PFSK-1 (cell line): ENCODE data around the gene IL1RAPL2.

Experiments
- FOXP2 ChIP-seq: optimal IDR thresholded peaks from 2 replicates; pipeline ENCODE3; 2011; ENCODE audit warnings: borderline replicate concordance, control low read depth, inconsistent platforms; ENCODE audit not compliant: insufficient read depth; ENCODE audit errors: extremely low read length, extremely low read depth
- POLR2AphosphoS5 ChIP-seq: IDR thresholded peaks from 2 replicates; pipeline ENCODE4 v1.6.1; 2012; ENCODE audit warnings: low read depth, mild to moderate bottlenecking, control low read depth, low read length, moderate library complexity
- SIN3A ChIP-seq: IDR thresholded peaks from 2 replicates; pipeline ENCODE4 v1.6.1; 2012; ENCODE audit warnings: mild to moderate bottlenecking, low read length, moderate library complexity, borderline replicate concordance; ENCODE audit not compliant: insufficient read depth
- TAF1 ChIP-seq: IDR thresholded peaks from 2 replicates; pipeline ENCODE4 v1.6.1; 2012; ENCODE audit warnings: low read length, control low read depth, borderline replicate concordance; ENCODE audit not compliant: insufficient read depth
- TF ChIP-seq, protein P1 (sequence below), 2 experiments: IDR thresholded peaks; 2 replicates each; pipeline versions ENCODE4 v1.6.1 to v1.8.0; 2011 to 2012; ENCODE audit warnings: low read depth in 2 of 2, low read length in 2 of 2, control low read depth in 1 of 2, inconsistent platforms in 1 of 2, mild to moderate bottlenecking in 1 of 2, moderate library complexity in 1 of 2; ENCODE audit not compliant: insufficient read depth in 1 of 2

IL1RAPL2 gene

DNA sequence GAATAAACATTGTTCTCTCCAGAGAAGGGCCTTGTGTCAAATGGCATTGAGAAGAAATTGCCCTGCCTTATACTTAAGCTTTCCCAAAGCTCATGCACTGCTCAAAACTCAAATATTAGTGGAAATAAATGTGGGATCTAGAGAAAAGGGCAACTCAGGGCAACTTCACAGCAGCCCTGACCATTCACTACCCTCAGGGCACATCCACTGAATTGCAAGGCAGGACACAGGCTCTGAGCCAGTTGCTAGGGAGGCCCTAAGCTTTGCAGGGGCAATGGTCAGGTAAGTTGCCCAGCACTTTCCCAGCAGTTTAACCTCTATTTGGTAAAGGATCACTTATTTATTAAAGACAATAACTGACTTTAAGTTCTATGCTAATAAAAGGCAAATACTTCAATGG is 909.8 kb downstream of the IL1RAPL2 start:
- TF ChIP-seq SIN3A: no peak
- no peak for TF ChIP-seq FOXP2
- no peak for TF ChIP-seq POLR2AphosphoS5
- TF ChIP-seq TAF1: no peak

- TF ChIP-seq, protein P1, sequence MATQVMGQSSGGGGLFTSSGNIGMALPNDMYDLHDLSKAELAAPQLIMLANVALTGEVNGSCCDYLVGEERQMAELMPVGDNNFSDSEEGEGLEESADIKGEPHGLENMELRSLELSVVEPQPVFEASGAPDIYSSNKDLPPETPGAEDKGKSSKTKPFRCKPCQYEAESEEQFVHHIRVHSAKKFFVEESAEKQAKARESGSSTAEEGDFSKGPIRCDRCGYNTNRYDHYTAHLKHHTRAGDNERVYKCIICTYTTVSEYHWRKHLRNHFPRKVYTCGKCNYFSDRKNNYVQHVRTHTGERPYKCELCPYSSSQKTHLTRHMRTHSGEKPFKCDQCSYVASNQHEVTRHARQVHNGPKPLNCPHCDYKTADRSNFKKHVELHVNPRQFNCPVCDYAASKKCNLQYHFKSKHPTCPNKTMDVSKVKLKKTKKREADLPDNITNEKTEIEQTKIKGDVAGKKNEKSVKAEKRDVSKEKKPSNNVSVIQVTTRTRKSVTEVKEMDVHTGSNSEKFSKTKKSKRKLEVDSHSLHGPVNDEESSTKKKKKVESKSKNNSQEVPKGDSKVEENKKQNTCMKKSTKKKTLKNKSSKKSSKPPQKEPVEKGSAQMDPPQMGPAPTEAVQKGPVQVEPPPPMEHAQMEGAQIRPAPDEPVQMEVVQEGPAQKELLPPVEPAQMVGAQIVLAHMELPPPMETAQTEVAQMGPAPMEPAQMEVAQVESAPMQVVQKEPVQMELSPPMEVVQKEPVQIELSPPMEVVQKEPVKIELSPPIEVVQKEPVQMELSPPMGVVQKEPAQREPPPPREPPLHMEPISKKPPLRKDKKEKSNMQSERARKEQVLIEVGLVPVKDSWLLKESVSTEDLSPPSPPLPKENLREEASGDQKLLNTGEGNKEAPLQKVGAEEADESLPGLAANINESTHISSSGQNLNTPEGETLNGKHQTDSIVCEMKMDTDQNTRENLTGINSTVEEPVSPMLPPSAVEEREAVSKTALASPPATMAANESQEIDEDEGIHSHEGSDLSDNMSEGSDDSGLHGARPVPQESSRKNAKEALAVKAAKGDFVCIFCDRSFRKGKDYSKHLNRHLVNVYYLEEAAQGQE (IDR thresholded peaks at IDR 0.05; ENCODE audit: insufficient read depth in 1 of 2, low read depth in 2 of 2, low read length in 2 of 2): no peak
- no peak for TF ChIP-seq TAF1
- no peak for TF ChIP-seq SIN3A
- no peak for TF ChIP-seq POLR2AphosphoS5
- TF ChIP-seq FOXP2: no peak
Observed at GRCh38 chrX:105477351-105477750, 911.4 kb downstream of the IL1RAPL2 start.

GRCh38 chrX:105480646-105481310 is 914.8 kb downstream of the IL1RAPL2 start:
- TF ChIP-seq TAF1: no peak
- TF ChIP-seq POLR2AphosphoS5: no peak
- TF ChIP-seq, protein P1 (IDR thresholded peaks at IDR 0.05; ENCODE audit: insufficient read depth in 1 of 2, low read depth in 2 of 2, low read length in 2 of 2): no peak
- no peak for TF ChIP-seq FOXP2

DNA sequence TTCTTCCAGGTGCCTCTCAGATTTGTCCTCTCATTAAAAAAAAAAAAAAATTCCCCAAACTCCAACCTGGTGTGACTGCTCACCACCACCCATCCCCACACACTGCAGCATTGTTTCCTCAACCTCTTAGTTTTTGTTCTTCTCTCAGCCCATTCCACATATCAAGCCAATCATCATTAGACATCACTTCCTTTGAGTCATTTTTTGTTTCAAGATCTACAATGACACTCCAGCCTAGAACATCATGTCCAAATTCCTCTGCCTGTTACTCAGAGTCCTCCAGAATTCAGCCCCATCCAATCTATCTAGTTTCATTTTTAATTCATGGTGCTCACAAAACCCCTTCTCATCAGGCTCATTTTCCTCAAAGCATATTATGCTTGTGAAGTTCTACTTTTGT is 917.0 kb downstream of the IL1RAPL2 start:
- no peak for TF ChIP-seq POLR2AphosphoS5
- TF ChIP-seq FOXP2: no peak
- TF ChIP-seq SIN3A: no peak
- TF ChIP-seq, protein P1 (IDR thresholded peaks at IDR 0.05; ENCODE audit: insufficient read depth in 1 of 2, low read depth in 2 of 2, low read length in 2 of 2): no peak
- no peak for TF ChIP-seq TAF1

DNA sequence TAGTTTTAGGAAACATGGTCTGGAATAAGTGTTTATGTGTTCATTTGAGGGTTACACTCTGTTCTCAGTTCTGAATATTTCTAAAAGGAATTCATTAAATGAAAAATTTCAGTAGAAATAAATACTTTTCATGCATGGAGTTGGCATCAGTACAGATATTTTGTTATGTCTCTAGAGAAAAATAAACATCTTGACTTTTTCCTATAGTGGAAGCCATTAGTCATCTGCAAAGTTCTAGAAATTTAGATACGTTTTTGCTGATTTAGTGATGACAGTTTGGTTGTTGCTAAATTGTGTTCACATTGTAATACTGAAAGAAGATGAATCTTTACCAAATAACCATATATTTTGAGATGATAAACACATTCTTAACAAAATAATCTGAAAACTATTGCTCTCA is 922.7 kb downstream of the IL1RAPL2 start:
- TF ChIP-seq, protein P1 (IDR thresholded peaks at IDR 0.05; ENCODE audit: insufficient read depth in 1 of 2, low read depth in 2 of 2, low read length in 2 of 2): no peak
- TF ChIP-seq SIN3A (no peak), FOXP2 (no peak), POLR2AphosphoS5 (no peak), TAF1 (no peak)
